Muscle layer of duodenum (tissue), 2 donors: ENCODE measurements around the gene LYSET.
"Not testable (repeated sequence)": the region's sequence is repeated elsewhere in the genome, so short reads cannot be mapped to it uniquely, and the experiment has no call there.

Experiments used
- H3K27ac ChIP-seq: one replicate; pipeline ENCODE4 v1.7.0; 2013; ENCODE audit warnings: mild to moderate bottlenecking, low read length
- H3K27me3 ChIP-seq: one replicate; pipeline ENCODE4 v1.7.0; 2013; ENCODE audit warnings: low read depth, mild to moderate bottlenecking, control low read depth, low read length
- H3K36me3 ChIP-seq, 2 donors: one replicate each; pipeline ENCODE4 v1.7.0; 2013; ENCODE audit warnings: low read length in 2 of 2, control low read depth in 1 of 2, mild to moderate bottlenecking in 1 of 2; ENCODE audit not compliant: insufficient read depth in 2 of 2, control insufficient read depth in 1 of 2
- H3K4me1 ChIP-seq, 2 donors: one replicate each; pipeline ENCODE4 v1.7.0; 2013; ENCODE audit warnings: low read length in 2 of 2, mild to moderate bottlenecking in 2 of 2, control low read depth in 1 of 2, moderate library complexity in 1 of 2; ENCODE audit not compliant: insufficient read depth in 2 of 2, control insufficient read depth in 1 of 2
- H3K4me3 ChIP-seq, 2 donors: one replicate each; pipeline ENCODE4 v1.7.0; 2013; ENCODE audit warnings: low read length in 2 of 2, low read depth in 1 of 2, mild to moderate bottlenecking in 1 of 2
- H3K9me3 ChIP-seq, 2 donors: one replicate each; pipeline ENCODE4 v1.7.0; 2013; ENCODE audit warnings: low read length in 2 of 2, control low read depth in 1 of 2, mild to moderate bottlenecking in 1 of 2; ENCODE audit not compliant: control insufficient read depth in 1 of 2
- donor health status: healthy.

Gene LYSET

GRCh38 chr14:93231129-93231979 lies 46.2 kb downstream of the LYSET start:
- no peaks in the 10 kb centered on the region for H3K4me1 ChIP-seq
- H3K36me3 ChIP-seq = peaks cover 19 to 25% of the 10 kb centered on the region in 2 donors
- H3K27ac ChIP-seq = no peak overlapping the region
- no peaks in the 10 kb centered on the region for H3K9me3 ChIP-seq
- H3K4me3 ChIP-seq = peak overlapping the region; percentile 49 to 64
- no peaks in the 10 kb centered on the region for H3K27me3 ChIP-seq

- no peaks in the 10 kb centered on the region for H3K27me3 ChIP-seq
- no peaks in the 10 kb centered on the region for H3K4me1 ChIP-seq
- no peaks in the 10 kb centered on the region for H3K9me3 ChIP-seq
- H3K27ac ChIP-seq = no peak overlapping the region
- H3K36me3 ChIP-seq = peaks cover 17 to 19% of the 10 kb centered on the region in 2 donors
- peak overlapping the region; percentile 49 to 64 for H3K4me3 ChIP-seq
Measured at GRCh38 chr14:93232159-93232558, 47.0 kb downstream of the LYSET start.

GRCh38 chr14:93233078-93233477 lies 48.0 kb downstream of the LYSET start:
- not testable (repeated sequence) for H3K27me3 ChIP-seq, H3K27ac ChIP-seq

GRCh38 chr14:93234798-93235197 lies 49.7 kb downstream of the LYSET start:
- Histone ChIP-seq H3K4me1 (no peaks in the 10 kb centered on the region), H3K27ac (no peak overlapping the region), H3K27me3 (no peaks in the 10 kb centered on the region), H3K9me3 (no peaks in the 10 kb centered on the region), H3K36me3 (peaks cover 0 to 3% of the 10 kb centered on the region in 2 donors), H3K4me3 (no peak overlapping the region)

More at GRCh38 chr14:93233078-93233477, 48.0 kb downstream of the LYSET start:
- H3K4me3 ChIP-seq, H3K4me1 ChIP-seq, H3K9me3 ChIP-seq: not testable (repeated sequence)
- H3K36me3 ChIP-seq = peaks cover 8 to 10% of the 10 kb centered on the region in 2 donors
